Tibial nerve (tissue), 3 donors: ENCODE results near the gene SLC35F1.

Experiments used
- CTCF ChIP-seq, 5 experiments: fragments of 200-600 bp in 3 of 5; fragments of 450-650 bp in 2 of 5; sonication (generic) in 3 of 5; IDR thresholded peaks; one replicate each; pipeline ENCODE4 v1.5.1; 2016 to 2019; ENCODE audit warnings: antibody characterized with exemption in 5 of 5, mild to moderate bottlenecking in 3 of 5, moderate library complexity in 2 of 5
- POLR2A ChIP-seq, 2 donors: fragments of 450-650 bp; IDR thresholded peaks; one replicate each; pipeline ENCODE4 v1.6.1; 2017; ENCODE audit warnings: antibody characterized with exemption in 2 of 2, mild to moderate bottlenecking in 2 of 2, moderate library complexity in 2 of 2

GRCh38 chr6:117951783-117952182 lies 44.7 kb downstream of the SLC35F1 start:
- TF ChIP-seq POLR2A (IDR thresholded peaks at IDR 0.05): no peak
- no peak for TF ChIP-seq CTCF (IDR thresholded peaks at IDR 0.05)
